ENCODE results near the gene RAB26.

GRCh38 chr16:2172688-2173335, 24.4 kb downstream of the RAB26 start:
- TF ChIP-seq POLR2A (IDR thresholded peaks at IDR 0.05) (no peak), CTCF (IDR thresholded peaks at IDR 0.05) (no peak)
